Femur (tissue), 1 donor: Measurements from ENCODE around the gene LSM2.
"Not testable (repeated sequence)": the region's sequence is repeated elsewhere in the genome, so short reads cannot be mapped to it uniquely, and the experiment has no call there.

ENCODE experiments used
- DNase-seq: peaks from one replicate; pipeline ENCODE4 v3.0.0-alpha.2; 2017

Gene LSM2

DNA sequence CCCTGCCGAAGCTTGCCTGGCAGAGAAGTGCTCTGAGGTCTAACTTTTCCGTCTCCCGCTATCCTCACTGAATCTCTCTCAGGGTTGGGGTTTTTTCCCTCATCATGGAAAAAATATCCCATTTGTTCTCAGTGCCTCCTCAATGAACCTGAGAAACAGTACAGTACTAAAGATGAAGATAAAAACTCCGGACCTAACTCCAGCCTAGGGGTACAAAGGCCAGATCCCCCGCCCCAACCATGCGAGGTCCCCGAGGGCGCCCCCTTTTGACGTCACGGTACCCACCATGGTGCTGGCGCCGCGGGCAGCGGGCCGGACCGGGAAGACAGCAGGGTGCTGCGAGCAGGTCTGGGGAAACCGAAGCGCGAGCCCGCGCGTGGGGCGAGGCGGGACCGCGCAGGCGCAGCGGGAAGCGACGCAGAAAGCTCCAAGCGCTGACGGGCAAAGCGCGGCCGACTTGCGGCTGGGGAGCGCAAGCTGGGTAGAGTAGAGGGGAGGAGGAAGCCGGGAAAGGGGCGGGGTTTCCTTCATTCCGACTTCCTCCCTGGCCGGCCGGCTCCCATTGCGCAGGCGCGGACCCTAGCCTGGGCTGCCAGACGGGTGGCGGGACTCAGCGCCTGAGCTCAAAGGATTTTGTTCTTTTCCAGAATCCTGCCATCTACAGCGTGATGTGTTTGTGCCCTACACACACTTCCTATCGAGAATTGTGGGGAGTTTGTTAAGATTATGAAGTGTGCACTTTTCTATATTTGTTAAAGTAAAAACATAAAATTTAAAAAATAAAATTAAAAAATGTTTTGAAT is at the start of gene LSM2:
TSS of gene LSM2 (minus strand) at position 497 of the 803 bp plus-strand sequence. CDS start at position 288, 209 bp downstream.
- DNase-seq, result peak; percentile 98

DNA sequence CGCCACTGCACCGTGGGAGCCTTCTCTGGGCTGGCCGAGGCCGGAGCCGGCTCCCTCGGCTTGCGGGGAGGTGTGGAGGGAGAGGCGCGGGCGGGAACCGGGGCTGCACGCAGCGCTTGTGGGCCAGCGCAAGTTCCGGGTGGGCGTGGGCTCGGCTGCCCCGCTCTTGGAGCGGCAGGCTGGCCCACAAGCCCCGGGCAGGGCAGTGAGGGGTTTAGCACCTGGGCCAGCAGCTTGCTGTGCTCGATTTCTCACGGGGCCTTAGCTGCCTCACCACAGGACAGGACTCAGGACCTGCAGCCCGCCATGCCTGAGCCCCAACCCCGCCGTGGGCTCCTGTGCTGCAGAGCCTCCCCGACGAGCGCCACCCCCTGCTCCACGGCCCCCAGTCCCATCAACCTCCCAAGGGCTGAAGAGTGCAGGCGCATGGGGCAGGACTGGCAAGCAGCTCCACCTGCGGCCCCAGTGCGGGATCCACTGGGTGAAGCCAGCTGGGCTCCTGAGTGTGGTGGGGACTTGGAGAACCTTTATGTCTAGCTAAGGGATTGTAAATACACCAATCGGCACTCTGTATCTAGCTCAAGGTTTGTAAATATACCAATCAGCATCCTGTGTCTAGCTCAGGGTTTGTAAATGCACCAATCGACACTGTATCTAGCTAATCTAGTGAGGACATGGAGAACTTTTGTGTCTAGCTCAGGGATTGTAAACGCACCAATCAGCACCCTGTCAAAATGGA is 45.4 kb upstream of the LSM2 start:
- not testable (repeated sequence) for DNase-seq

DNA sequence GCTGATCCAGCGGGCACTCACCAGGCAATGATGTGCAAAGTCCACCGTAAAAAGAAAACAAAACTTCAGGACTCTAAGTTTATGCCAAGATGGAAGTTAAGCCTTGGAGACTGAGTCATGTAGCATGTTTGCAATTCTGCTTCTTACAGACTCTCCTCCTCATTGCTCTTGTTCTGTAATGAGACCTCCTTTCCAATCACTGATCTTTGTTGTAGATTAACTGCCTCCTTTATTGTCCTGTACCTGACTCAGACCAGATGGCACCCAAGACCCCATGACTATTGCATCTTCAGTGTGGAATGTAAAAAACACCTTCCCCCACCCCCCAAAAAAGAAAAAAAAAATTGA is 44.7 kb upstream of the LSM2 start:
- no peak for DNase-seq

DNA sequence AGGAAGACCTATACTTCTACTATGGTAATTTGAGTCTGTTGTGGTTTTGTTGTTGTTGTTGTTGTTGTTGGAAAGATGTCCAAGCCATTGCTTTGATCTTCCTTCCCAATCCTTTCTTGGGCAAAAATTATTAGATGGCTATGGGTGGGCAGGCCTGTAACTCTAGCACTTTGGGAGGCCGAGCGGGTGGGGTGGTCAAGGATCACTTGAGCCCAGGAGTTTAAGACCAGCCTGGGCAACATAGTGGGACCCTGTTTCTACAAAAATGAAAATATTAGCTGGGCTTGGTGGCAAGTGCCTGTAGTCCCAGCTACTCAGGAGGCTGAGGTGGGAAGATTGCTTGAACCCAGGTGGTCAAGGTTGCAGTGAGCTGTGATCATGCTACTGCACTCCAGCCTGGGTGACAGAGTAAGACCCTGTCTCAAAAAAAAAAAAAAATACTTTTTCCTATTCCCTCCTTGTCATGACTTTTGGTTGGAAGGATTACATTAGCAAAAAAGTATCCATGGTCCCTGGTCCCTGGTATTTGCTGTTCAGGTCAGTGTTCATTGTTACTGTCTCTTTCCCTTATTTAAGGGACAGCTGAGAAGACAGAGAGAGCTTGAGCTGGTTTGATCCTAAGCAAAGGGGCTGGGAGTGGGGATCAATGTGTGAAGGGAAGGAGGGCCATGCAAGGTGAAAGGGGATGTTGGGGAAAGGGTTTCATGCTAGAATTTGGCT is 44.2 kb upstream of the LSM2 start:
- DNase-seq, result no peak

GRCh38 chr6:31847276-31847978 is 40.7 kb upstream of the LSM2 start:
- no peak for DNase-seq

- DNase-seq, result no peak
These were observed 37.7 kb upstream of the LSM2 start for GRCh38 chr6:31844507-31844906.

DNA sequence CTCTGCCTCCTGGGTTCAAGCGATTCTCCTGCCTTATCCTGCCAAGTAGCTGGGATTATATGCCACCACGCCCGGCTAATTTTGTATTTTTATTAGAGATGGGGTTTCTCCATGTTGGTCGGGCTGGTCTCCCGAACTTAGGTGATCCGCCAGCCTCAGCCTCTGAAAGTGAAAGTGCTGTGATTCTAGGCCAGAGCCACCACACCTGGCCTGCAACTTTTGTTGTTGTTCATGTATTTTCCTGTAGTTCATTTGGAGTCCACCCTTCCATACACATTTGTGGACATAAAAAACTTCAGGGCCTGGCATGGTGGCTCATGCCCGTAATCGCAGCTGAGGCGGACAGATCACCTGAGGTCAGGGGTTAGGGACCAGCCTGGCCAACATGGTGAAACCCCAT is 35.3 kb upstream of the LSM2 start:
- no peak for DNase-seq

DNA sequence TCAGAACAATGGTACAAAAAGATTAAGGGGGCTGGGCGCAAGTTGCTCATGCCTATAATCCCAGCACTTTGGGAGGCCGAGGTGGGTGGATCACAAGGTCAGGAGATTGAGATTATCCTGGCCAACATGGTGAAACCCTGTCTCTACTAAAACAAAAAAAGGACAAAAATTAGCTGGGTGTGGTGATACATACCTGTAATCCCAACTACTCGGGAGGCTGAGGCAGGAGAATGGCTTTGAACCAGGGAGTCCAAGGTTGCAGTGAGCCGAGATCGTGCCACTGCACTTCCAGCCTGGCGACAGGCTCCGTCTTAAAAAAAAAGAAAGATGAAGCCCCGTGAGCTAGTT is 33.0 kb upstream of the LSM2 start:
- DNase-seq, result not testable (repeated sequence)

- DNase-seq, result no peak
These were observed 32.2 kb upstream of the LSM2 start for GRCh38 chr6:31838968-31839367.

- not testable (repeated sequence) for DNase-seq
These were observed 31.4 kb upstream of the LSM2 start for GRCh38 chr6:31838114-31838553.

DNA sequence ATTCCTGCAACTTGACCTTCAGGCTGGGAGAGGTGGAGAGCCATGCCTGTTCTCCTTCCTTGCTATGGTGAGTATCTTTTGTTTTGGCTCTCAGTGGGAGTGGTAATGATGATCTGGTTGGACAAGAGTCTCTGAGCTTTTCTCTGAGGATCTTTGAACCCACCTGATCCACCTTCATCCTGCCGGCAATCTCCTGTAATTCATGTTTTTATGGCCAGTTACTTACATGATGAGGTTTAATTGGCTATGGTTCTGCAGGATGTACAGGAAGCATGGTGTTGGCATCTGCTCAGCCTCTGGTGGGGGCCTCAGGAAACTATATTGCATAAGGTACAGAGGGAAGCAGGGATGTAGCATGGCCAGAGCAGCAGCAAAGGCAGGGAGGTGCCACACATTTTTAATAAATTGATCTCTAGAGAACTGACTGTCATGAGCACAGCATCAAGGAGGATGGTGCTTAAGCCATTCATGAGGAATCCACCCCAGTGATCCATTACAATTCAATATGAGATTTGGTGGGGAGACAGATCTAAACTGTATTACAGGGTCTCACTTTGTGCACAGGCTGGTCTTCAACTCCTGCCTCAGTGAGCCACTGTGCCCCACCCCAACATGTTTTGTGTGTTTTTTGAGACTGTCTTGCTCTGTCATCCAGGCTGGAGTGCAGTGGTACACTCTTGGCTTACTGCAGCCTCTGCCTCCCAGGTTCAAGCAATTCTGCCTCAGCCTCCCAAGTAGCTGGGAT is 30.8 kb upstream of the LSM2 start:
- no peak for DNase-seq

DNA sequence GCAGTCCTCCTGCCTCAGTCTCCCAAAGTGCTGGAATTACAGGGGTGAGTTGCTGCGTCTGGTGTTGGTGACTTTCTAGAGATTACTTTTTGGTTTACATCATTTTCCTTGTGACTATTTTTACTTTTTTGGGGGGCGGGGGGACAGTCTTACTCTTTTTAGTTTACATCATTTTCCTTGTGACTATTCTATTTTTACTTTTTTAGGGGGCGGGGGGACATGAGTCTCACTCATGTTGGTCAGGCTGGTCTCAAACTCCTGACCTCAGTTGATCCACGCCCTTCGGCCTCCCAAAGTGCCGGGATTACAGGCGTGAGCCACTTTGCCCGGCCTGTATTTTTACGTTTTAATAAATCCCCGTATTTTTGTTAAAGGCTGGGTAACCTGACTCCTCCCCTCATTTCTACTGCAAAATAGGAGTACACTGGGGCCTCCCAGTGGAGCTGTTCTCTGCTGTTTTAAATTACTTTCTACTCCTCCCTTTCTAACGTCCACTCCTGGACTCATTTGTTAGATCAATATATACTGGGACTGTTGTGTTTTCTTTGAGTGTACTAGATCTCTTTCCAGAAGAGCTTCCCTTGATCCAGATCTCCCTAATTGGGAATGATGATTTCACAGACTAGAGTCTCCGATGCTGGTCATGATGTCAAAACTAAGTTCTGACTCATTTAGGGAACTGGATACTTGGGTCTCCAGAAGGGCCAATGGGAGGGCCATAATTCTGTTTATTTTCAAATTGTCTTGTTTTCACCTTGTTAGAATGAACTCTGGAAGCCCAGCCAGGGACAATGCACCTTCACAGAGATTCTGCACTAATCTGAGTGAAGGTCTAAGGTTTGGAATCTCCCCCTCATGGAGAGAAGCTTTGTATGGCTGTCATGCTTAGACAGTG is 30.0 kb upstream of the LSM2 start:
- no peak for DNase-seq

GRCh38 chr6:31836047-31836473 is 29.3 kb upstream of the LSM2 start:
- DNase-seq, result no peak

DNA sequence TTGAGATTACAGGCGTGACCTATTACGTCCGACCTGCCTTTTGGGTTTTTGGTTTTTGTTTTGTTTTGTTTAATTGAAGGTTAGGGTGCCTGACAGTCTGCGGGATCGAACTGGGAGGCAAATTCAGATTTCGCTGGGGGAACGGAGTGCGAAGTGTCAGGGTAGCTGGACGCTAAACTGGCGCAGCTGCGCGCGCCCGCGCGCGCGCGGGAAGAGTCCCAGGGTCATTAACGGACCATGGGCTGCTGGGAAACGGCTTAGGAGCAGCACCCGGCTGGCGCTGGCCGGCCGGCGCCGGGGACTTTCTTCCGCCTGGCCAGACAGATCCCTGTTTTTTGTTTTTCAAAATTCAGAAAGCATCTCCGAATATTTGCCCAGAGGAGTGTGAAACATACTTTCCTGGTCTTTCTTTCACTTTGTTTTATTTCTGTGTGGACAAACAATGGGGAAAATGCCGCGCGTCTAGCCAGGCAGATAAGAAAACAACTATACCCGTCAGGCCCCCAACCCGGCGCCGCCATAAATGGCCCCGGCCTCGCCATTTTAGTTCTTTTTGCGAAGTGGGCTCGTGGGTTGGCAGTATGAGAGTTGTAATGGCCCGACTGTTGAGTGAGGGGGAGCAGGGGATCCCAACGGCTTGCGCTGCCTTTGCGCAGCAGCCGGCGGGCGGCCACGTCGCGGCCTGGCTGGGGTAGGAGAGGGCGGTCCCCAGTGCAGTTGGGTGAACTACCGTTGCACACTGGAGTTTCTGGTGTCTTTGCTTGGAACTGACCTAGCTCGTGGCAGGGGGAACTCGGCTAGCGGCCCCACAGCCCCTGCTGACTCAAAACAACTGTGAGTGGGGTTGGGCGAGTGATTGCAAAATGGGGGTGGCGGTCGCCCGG is 27.8 kb upstream of the LSM2 start:
- DNase-seq, result peak; percentile 94

DNA sequence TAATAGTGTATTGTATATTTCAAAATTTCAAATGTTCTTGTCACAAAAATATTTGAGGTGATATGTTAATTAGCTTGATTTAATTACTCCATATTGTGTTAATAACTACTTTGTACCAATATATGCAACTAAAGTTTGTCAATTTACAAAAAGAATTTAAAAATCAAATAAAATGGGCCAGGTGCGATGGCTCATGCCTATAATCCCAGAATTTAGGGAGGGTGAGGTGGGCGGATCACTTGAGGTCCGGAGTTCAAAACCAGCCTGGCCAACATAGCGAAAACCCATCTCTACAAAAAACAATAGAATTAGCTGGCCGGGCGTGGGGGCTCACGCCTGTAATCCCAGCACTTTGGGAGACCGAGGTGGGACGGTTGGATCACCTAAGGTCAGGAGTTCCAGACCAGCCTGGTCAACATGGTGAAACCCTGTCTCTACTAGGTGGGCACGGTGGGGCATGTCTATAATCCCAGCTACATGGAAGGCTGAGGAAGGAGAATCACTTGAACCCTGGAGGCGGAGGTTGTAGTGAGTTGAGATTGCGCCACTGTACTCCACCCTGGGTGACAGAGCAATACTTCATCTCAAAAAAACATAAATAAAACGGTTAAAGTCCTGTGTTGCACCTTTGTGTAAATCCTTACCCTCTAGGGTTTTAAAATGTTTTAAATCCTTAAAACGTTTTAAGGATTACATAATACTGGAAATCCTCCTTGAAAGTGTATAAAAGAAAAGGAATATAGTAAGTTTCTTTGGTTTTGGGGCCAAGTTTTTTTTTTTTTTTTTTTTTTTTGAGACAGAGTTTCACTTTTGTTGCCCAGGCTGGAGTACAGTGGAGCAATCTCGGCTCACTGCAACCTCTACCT is 24.8 kb upstream of the LSM2 start:
- DNase-seq, result no peak

DNA sequence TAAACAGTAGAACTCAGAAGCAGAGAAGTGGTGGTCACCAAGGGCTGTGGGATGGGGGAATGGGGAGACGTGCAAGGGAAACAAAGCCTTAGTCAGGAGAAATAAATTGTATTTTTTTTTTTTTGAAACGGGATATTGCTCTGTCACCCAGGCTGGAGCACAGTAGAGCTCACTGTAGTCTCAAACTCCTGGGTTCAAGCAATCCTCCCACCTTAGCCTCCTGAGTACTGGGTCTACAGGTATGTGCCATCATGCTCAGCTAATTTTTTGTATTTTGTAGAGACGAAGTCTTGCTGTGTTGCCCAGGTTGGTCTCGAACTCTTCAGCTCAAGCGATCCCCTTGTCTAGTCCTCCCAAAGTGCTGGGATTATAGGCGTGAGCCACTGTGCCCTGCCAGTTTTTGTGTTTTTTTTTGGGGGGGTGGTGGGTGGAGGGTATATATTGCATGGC is 24.1 kb upstream of the LSM2 start:
- DNase-seq, result no peak

- DNase-seq, result no peak
These were observed 23.0 kb upstream of the LSM2 start for GRCh38 chr6:31829633-31830283.

DNA sequence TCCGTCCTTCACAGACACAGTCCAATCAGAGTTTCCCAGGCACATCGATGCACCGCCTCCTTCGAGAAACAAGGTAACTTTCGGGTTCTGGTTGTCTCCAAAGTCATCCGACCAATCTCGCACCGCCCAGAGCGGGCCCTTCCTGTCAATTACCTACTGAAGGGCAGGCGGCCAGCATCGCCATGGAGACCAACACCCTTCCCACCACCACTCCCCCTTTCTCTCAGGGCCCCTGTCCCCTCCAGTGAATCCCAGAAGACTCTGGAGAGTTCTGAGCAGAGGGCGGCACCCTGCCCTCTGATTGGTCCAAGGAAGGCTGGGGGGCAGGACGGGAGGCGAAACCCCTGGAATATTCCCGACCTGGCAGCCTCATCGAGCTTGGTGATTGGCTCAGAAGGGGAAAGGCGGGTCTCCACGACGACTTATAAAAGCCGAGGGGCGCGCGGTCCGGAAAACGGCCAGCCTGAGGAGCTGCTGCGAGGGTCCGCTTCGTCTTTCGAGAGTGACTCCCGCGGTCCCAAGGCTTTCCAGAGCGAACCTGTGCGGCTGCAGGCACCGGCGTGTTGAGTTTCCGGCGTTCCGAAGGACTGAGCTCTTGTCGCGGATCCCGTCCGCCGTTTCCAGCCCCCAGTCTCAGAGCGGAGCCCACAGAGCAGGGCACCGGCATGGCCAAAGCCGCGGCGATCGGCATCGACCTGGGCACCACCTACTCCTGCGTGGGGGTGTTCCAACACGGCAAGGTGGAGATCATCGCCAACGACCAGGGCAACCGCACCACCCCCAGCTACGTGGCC is 20.7 kb upstream of the LSM2 start, which contains the start of gene HSPA1B:
TSS of gene HSPA1B (plus strand) at position 453 of the 794 bp plus-strand sequence. CDS start at position 666, 213 bp downstream.
- peak; percentile 99 for DNase-seq
